Measurements from ENCODE around the gene ZNF775.

ZNF775 gene

DNA sequence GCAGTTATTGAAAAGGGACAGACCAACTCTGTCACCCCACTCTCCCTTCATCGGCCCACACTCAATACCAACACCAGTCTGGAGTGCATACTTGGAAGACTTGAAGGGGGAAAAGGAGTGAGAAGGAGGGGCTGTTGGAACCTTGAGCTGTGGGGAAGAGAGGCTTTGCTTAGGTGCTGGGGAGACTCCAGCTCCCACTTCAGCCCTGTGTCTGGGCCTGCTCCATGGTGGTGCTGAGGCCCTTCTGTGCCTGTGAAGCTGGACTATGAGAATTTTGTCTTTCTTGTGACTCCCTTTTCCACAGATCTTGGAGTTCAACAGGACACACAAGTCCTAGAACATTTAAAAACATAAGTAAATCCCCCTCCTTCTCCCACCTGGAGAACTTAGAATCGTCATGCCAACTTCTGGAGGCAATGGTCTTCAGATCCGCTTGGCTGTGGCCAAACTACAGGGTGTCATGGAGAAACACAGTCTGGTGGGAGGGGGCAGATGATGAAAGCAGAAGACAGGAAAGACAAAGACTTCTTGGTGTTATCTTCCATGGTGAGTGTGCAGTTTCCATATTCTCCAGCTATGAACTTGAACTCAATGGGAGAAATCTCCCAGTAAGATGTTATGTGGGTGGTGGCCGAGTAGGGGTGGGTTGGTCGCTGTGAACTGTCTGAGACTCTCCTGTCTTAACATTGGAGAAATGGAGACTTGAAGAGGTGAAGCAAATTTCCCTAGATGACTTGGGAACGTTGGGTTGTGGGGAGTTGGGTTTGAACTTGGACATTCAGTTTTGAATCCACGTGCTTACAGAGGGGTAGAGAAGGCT is 52.9 kb downstream of the ZNF775 start:
- H3K27me3 ChIP-seq (ENCODE audit: control insufficient read depth, insufficient read depth, low read length): no peaks in the 10 kb centered on the region
- H3K9me3 ChIP-seq (ENCODE audit: control insufficient read depth, low read depth, low read length): no peaks in the 10 kb centered on the region
- H3K27ac ChIP-seq (ENCODE audit: low read length): no peak overlapping the region
- peaks cover 8% of the 10 kb centered on the region for H3K4me1 ChIP-seq (ENCODE audit: control insufficient read depth, low read depth, low read length)
- no peak overlapping the region for H3K9ac ChIP-seq (ENCODE audit: low read length)
- H3K4me3 ChIP-seq (ENCODE audit: low read length): no peak overlapping the region
- no peaks in the 10 kb centered on the region for H3K36me3 ChIP-seq (ENCODE audit: control insufficient read depth, low read depth, low read length)

- Histone ChIP-seq H3K9me3 (ENCODE audit: control insufficient read depth, low read depth, low read length) (no peaks in the 10 kb centered on the region), H3K9ac (ENCODE audit: low read length) (no peak overlapping the region), H3K4me3 (ENCODE audit: low read length) (no peak overlapping the region), H3K27ac (ENCODE audit: low read length) (no peak overlapping the region), H3K27me3 (ENCODE audit: control insufficient read depth, insufficient read depth, low read length) (no peaks in the 10 kb centered on the region), H3K4me1 (ENCODE audit: control insufficient read depth, low read depth, low read length) (peaks cover 8% of the 10 kb centered on the region), H3K36me3 (ENCODE audit: control insufficient read depth, low read depth, low read length) (no peaks in the 10 kb centered on the region)
Measured at GRCh38 chr7:150432915-150433892, 54.1 kb downstream of the ZNF775 start.

DNA sequence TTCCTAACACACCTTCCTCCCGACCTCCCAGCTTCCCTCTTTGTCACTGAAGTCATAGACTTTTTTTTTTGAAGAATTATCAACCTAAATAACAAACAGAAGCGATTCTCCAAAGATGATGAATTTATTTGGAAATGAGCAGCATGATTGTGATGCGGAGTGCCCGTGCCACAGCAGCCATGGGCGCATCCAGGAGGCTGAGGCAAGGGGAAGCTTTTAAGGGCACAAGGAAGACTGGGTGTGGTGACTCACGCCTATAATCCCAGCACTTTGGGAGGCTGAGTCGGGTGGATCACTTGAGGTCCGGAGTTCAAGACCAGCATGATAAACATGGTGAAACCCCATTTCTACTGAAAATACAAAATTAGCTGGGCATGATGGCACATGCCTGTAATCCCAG is 55.1 kb downstream of the ZNF775 start:
- Histone ChIP-seq H3K27me3 (ENCODE audit: control insufficient read depth, insufficient read depth, low read length) (no peaks in the 10 kb centered on the region), H3K36me3 (ENCODE audit: control insufficient read depth, low read depth, low read length) (no peaks in the 10 kb centered on the region), H3K9ac (ENCODE audit: low read length) (no peak overlapping the region), H3K4me1 (ENCODE audit: control insufficient read depth, low read depth, low read length) (no peaks in the 10 kb centered on the region), H3K27ac (ENCODE audit: low read length) (no peak overlapping the region), H3K4me3 (ENCODE audit: low read length) (no peak overlapping the region), H3K9me3 (ENCODE audit: control insufficient read depth, low read depth, low read length) (no peaks in the 10 kb centered on the region)

GRCh38 chr7:150435047-150435389 is 55.9 kb downstream of the ZNF775 start:
- Histone ChIP-seq H3K4me1 (ENCODE audit: control insufficient read depth, low read depth, low read length) (no peaks in the 10 kb centered on the region), H3K9ac (ENCODE audit: low read length) (no peak overlapping the region), H3K9me3 (ENCODE audit: control insufficient read depth, low read depth, low read length) (no peaks in the 10 kb centered on the region), H3K27me3 (ENCODE audit: control insufficient read depth, insufficient read depth, low read length) (no peaks in the 10 kb centered on the region), H3K4me3 (ENCODE audit: low read length) (no peak overlapping the region), H3K27ac (ENCODE audit: low read length) (no peak overlapping the region), H3K36me3 (ENCODE audit: control insufficient read depth, low read depth, low read length) (no peaks in the 10 kb centered on the region)

- no peak overlapping the region for H3K4me3 ChIP-seq (ENCODE audit: low read length)
- no peaks in the 10 kb centered on the region for H3K4me1 ChIP-seq (ENCODE audit: control insufficient read depth, low read depth, low read length)
- no peak overlapping the region for H3K9ac ChIP-seq (ENCODE audit: low read length)
Measured at GRCh38 chr7:150435390-150436073, 56.4 kb downstream of the ZNF775 start.

GRCh38 chr7:150439967-150440366 is 60.8 kb downstream of the ZNF775 start:
- Histone ChIP-seq H3K27me3 (ENCODE audit: control insufficient read depth, insufficient read depth, low read length) (no peaks in the 10 kb centered on the region), H3K36me3 (ENCODE audit: control insufficient read depth, low read depth, low read length) (no peaks in the 10 kb centered on the region), H3K27ac (ENCODE audit: low read length) (no peak overlapping the region), H3K9me3 (ENCODE audit: control insufficient read depth, low read depth, low read length) (no peaks in the 10 kb centered on the region), H3K9ac (ENCODE audit: low read length) (no peak overlapping the region), H3K4me3 (ENCODE audit: low read length) (no peak overlapping the region), H3K4me1 (ENCODE audit: control insufficient read depth, low read depth, low read length) (no peaks in the 10 kb centered on the region)

More at GRCh38 chr7:150435390-150436073, 56.4 kb downstream of the ZNF775 start:
- Histone ChIP-seq H3K36me3 (ENCODE audit: control insufficient read depth, low read depth, low read length) (no peaks in the 10 kb centered on the region), H3K27me3 (ENCODE audit: control insufficient read depth, insufficient read depth, low read length) (no peaks in the 10 kb centered on the region), H3K27ac (ENCODE audit: low read length) (no peak overlapping the region), H3K9me3 (ENCODE audit: control insufficient read depth, low read depth, low read length) (no peaks in the 10 kb centered on the region)

GRCh38 chr7:150441524-150441923 is 62.4 kb downstream of the ZNF775 start:
- Histone ChIP-seq H3K36me3 (ENCODE audit: control insufficient read depth, low read depth, low read length) (no peaks in the 10 kb centered on the region), H3K9ac (ENCODE audit: low read length) (no peak overlapping the region), H3K4me1 (ENCODE audit: control insufficient read depth, low read depth, low read length) (no peaks in the 10 kb centered on the region), H3K4me3 (ENCODE audit: low read length) (no peak overlapping the region), H3K27ac (ENCODE audit: low read length) (no peak overlapping the region), H3K9me3 (ENCODE audit: control insufficient read depth, low read depth, low read length) (no peaks in the 10 kb centered on the region), H3K27me3 (ENCODE audit: control insufficient read depth, insufficient read depth, low read length) (no peaks in the 10 kb centered on the region)

DNA sequence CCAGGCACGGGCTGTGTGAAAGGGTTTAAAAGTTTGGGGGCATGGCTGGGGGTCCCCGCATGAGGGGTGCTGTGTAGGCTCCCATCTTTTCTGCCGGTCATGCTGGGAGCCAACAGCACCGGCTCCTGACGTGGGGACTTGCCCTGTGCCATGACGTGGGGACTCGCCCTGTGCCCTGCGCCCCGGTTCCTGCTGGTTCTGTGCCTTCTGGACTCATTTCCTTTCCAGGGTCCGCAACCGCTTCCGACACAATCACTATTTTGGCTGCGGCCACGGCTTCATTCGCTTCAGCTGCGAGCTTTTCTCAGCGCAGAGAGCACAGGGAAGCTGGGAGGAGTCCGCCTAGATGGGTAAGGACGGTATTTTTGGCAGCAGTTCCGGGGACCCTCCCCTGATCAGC is 63.7 kb downstream of the ZNF775 start:
- Histone ChIP-seq H3K27me3 (ENCODE audit: control insufficient read depth, insufficient read depth, low read length) (no peaks in the 10 kb centered on the region), H3K9ac (ENCODE audit: low read length) (no peak overlapping the region), H3K36me3 (ENCODE audit: control insufficient read depth, low read depth, low read length) (no peaks in the 10 kb centered on the region), H3K4me1 (ENCODE audit: control insufficient read depth, low read depth, low read length) (no peaks in the 10 kb centered on the region), H3K4me3 (ENCODE audit: low read length) (no peak overlapping the region), H3K9me3 (ENCODE audit: control insufficient read depth, low read depth, low read length) (no peaks in the 10 kb centered on the region), H3K27ac (ENCODE audit: low read length) (no peak overlapping the region)

DNA sequence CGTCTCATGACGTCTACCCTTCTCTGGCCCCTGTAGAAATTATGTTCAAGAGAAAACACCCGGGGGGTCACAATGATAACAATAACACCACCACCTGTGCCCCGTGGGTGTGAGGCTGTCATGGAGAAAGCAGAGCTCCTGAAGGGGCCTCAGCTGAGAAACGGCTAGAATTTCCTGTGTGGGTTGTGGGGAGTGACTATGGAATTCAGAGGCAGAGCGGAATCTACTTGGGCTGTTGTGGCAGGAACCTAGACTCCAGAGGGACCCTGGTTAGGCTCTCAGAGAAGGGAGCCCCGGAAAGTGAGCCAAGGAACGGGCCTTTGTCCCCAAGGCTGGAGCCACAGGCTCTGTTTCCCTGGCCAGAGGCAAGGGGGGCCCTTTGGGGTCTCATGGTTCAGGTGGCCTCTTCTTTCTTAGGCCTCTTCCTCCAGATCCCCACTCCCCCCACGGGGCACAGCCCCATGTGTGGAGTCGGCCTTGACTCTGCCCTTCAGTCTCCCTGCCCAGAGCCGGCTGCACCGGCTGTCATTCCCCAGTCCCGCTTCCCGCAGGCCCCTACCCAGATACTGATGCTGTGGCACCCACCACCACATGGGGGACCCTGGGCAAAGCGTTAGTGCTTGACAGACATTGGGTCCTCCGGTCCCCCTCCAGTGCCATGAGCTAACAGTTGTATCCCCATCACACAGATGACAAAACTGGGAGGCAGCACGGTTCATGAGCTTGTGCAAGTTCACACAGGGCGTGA is 64.8 kb downstream of the ZNF775 start:
- Histone ChIP-seq H3K27ac (ENCODE audit: low read length) (no peak overlapping the region), H3K4me1 (ENCODE audit: control insufficient read depth, low read depth, low read length) (no peaks in the 10 kb centered on the region), H3K9ac (ENCODE audit: low read length) (no peak overlapping the region), H3K36me3 (ENCODE audit: control insufficient read depth, low read depth, low read length) (no peaks in the 10 kb centered on the region), H3K4me3 (ENCODE audit: low read length) (no peak overlapping the region), H3K27me3 (ENCODE audit: control insufficient read depth, insufficient read depth, low read length) (peaks cover 7% of the 10 kb centered on the region), H3K9me3 (ENCODE audit: control insufficient read depth, low read depth, low read length) (no peaks in the 10 kb centered on the region)

DNA sequence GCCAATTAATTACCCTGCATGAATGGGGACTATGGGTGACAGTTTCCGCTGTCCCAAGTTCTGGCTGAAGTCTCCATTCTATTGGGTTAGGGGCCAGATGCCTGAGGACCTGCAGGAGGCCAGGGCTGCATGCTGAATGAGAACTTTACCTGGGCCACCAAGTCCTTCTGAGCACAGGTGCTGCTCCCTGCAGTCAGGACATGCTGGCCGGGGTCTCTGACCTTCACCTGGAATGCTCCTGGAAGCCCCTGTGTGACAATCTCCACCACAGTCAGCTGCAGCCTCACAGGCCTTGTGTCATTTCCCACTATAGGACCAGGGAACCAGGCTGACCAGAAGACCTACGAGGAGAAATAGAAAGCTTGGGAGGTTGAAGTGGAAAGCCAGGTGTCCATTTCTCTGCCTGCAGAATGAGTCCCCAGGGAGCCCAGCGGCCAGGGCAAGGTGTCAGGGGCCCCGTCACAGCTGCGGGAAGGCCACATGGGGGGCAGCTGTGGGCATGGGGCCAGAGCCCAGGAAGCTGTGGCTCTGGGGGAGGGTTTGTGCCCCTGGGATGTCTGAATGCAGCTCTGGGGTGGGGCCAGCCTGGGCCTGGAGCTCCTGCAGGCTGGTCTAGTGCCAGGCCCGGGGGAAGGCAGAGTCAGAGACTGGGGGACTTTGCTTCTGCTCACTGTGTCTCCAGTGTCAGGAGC is 65.7 kb downstream of the ZNF775 start:
- Histone ChIP-seq H3K4me3 (ENCODE audit: low read length) (no peak overlapping the region), H3K27ac (ENCODE audit: low read length) (no peak overlapping the region), H3K9ac (ENCODE audit: low read length) (no peak overlapping the region), H3K36me3 (ENCODE audit: control insufficient read depth, low read depth, low read length) (no peaks in the 10 kb centered on the region), H3K27me3 (ENCODE audit: control insufficient read depth, insufficient read depth, low read length) (peaks cover 15% of the 10 kb centered on the region), H3K4me1 (ENCODE audit: control insufficient read depth, low read depth, low read length) (no peaks in the 10 kb centered on the region), H3K9me3 (ENCODE audit: control insufficient read depth, low read depth, low read length) (no peaks in the 10 kb centered on the region)

All from iPS-18a (cell line).